Neural cell (in vitro differentiated cells): ENCODE data around the gene AKAP6.

Experiments
- EP300 ChIP-seq: fragments of 450-650 bp; conservative IDR thresholded peaks from 2 replicates; pipeline ENCODE4 v1.6.1; 2014; ENCODE audit warnings: antibody characterized with exemption, mild to moderate bottlenecking, moderate library complexity; ENCODE audit not compliant: poor library complexity, severe bottlenecking
- EZH2 ChIP-seq: fragments of 200-600, 300-800 bp; shearing (Covaris generic), sonication (generic); IDR thresholded peaks from 2 replicates; pipeline ENCODE4 v1.6.1; 2014; ENCODE audit warnings: antibody characterized with exemption, low read length, borderline replicate concordance, mild to moderate bottlenecking; ENCODE audit not compliant: insufficient read depth, poor library complexity, severe bottlenecking
- MXI1 ChIP-seq: fragments of 450-650 bp; conservative IDR thresholded peaks from 2 replicates; pipeline ENCODE4 v1.6.1; 2014; ENCODE audit warnings: antibody characterized with exemption, mild to moderate bottlenecking; ENCODE audit not compliant: poor library complexity, severe bottlenecking
- POLR2AphosphoS5 ChIP-seq: IDR thresholded peaks from 2 replicates; pipeline ENCODE4 v1.6.1; 2012
- RAD21 ChIP-seq: fragments of 450-650 bp; conservative IDR thresholded peaks from 2 replicates; pipeline ENCODE4 v1.6.1; 2014; ENCODE audit warnings: antibody characterized with exemption, mild to moderate bottlenecking, moderate library complexity
- SMC3 ChIP-seq: fragments of 450-650 bp; conservative IDR thresholded peaks from 2 replicates; pipeline ENCODE4 v1.6.1; 2014; ENCODE audit warnings: antibody characterized with exemption, mild to moderate bottlenecking, moderate library complexity; ENCODE audit not compliant: poor library complexity
- TAF1 ChIP-seq: IDR thresholded peaks from 2 replicates; pipeline ENCODE4 v1.6.1; 2012; ENCODE audit warnings: low read depth
- TF ChIP-seq, protein P1 (sequence below): fragments of 450-650 bp; IDR thresholded peaks from 2 replicates; pipeline ENCODE4 v1.5.1; 2014; ENCODE audit warnings: antibody characterized with exemption, mild to moderate bottlenecking, moderate library complexity; ENCODE audit not compliant: poor library complexity, severe bottlenecking
- TF ChIP-seq, protein P2 (sequence below): IDR thresholded peaks from 2 replicates; pipeline ENCODE4 v1.6.1; 2012; ENCODE audit warnings: borderline replicate concordance

DNA sequence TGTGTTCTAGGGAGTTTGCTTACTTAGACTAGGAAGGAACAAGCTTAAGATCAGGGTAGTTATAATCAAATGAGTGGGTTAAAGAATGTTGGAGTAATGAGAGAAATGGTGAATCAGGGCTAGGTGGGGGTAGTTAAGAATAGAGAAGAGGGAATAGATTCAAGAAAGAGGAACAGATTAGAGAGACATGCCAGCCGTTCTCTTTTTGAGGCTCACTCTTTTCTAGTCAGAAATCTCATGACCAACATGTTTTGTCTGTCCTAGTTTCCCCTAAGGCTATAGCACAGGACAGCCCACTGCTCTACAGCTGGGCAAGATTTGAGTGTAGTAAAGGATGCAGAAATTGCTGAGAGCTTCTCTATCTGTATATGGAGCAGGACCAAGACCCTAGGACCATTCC lies 258.4 kb downstream of the AKAP6 start:
- TF ChIP-seq, protein P1, sequence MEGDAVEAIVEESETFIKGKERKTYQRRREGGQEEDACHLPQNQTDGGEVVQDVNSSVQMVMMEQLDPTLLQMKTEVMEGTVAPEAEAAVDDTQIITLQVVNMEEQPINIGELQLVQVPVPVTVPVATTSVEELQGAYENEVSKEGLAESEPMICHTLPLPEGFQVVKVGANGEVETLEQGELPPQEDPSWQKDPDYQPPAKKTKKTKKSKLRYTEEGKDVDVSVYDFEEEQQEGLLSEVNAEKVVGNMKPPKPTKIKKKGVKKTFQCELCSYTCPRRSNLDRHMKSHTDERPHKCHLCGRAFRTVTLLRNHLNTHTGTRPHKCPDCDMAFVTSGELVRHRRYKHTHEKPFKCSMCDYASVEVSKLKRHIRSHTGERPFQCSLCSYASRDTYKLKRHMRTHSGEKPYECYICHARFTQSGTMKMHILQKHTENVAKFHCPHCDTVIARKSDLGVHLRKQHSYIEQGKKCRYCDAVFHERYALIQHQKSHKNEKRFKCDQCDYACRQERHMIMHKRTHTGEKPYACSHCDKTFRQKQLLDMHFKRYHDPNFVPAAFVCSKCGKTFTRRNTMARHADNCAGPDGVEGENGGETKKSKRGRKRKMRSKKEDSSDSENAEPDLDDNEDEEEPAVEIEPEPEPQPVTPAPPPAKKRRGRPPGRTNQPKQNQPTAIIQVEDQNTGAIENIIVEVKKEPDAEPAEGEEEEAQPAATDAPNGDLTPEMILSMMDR, result no peak
- no peak for TF ChIP-seq EZH2
- no peak for TF ChIP-seq RAD21
- no peak for TF ChIP-seq EP300
- no peak for TF ChIP-seq SMC3
- TF ChIP-seq MXI1, result no peak
- no peak for TF ChIP-seq POLR2AphosphoS5
- TF ChIP-seq, protein P2, sequence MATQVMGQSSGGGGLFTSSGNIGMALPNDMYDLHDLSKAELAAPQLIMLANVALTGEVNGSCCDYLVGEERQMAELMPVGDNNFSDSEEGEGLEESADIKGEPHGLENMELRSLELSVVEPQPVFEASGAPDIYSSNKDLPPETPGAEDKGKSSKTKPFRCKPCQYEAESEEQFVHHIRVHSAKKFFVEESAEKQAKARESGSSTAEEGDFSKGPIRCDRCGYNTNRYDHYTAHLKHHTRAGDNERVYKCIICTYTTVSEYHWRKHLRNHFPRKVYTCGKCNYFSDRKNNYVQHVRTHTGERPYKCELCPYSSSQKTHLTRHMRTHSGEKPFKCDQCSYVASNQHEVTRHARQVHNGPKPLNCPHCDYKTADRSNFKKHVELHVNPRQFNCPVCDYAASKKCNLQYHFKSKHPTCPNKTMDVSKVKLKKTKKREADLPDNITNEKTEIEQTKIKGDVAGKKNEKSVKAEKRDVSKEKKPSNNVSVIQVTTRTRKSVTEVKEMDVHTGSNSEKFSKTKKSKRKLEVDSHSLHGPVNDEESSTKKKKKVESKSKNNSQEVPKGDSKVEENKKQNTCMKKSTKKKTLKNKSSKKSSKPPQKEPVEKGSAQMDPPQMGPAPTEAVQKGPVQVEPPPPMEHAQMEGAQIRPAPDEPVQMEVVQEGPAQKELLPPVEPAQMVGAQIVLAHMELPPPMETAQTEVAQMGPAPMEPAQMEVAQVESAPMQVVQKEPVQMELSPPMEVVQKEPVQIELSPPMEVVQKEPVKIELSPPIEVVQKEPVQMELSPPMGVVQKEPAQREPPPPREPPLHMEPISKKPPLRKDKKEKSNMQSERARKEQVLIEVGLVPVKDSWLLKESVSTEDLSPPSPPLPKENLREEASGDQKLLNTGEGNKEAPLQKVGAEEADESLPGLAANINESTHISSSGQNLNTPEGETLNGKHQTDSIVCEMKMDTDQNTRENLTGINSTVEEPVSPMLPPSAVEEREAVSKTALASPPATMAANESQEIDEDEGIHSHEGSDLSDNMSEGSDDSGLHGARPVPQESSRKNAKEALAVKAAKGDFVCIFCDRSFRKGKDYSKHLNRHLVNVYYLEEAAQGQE, result no peak
- TF ChIP-seq TAF1, result no peak
